CD4-positive, alpha-beta T cell treated with Interleukin-17A for 4 hours (primary cell): ENCODE results near the gene IGSF11.
"Not testable (repeated sequence)": the region's sequence is repeated elsewhere in the genome, so short reads cannot be mapped to it uniquely, and the experiment has no call there.

Source experiments
- DNase-seq: peaks from one replicate; pipeline ENCODE4 v3.0.0-alpha.2; 2020; ENCODE audit warnings: mixed read lengths

The IGSF11 gene

DNA sequence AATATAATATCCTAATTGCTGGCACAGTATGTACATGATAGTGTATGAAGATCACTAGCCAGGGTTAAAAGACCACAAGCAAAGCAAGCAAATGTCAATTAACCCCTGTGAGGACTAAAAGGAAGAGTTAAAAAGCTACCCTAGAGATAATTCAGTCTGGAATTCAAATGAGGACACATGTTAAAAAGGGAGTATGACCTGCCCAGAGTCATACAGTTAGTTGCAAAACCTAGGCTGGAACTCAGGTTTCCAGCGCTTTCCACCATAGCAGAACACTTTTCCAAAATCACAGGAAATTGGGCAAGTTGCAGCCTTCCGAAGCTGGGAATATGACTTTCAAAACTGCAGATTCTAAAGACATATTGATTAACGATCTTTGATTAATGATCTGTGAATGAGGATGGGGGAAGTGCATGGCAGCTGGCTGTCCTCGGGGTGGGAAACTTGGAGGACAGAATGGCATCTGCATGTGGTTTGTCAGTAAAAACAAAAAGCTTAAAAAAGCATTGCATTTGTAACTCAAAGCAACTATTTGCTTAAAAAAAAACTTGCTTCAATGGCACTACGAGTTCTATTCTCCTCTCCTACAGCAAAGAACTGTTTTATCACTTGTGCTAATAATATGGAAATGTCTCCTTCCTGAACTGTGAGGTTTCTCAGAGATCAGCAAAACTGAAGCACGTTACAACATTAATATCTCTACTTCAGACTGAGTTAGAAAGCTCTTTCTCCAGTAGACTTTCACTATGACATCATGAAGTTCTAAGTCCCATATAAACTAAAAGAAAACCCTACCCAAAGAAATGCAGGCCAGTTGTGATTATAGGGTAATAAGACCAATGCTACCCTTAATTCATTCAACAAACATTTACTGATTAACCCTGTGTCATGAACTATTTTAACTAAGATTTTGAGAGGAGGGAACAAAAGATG lies 46.2 kb downstream of the IGSF11 start:
- no peak for DNase-seq

DNA sequence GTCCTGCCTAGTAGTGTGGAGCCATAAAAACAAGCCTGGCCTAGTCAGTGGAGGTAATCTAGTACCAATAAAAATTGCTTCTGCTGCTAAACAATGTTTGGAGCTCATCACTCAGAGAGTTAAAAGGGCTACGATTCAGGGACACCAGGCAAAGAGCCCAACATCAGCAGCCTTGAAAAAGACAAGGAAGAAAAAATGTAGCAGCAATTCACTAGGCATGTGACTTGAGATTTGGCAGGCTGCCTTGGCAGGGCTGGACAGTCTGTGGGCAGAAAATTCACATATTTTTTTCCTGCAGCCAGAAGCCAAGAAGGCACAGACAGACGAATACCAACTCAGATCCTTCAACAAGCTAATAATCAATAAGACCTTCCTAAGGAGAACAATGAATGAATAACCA lies 47.2 kb downstream of the IGSF11 start:
- no peak for DNase-seq

DNA sequence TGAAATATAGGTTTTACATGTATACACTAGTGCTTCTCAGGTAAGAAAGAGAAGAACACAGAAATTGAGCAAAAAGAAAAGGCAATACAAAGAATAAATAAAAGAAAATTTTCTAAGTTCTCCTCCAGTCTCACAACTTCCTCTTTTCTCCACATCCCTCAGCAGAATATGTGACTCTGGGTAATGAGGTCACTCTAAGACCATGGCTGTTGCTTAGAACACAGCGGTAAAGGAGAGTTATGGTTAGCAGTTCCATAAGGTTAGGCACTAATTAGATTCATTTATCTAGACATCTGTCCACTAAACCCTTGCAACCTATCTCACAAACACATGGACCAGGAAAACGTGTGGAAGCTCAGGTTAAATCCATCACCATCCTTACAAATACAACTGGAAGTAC lies 47.9 kb downstream of the IGSF11 start:
- DNase-seq = no peak

DNA sequence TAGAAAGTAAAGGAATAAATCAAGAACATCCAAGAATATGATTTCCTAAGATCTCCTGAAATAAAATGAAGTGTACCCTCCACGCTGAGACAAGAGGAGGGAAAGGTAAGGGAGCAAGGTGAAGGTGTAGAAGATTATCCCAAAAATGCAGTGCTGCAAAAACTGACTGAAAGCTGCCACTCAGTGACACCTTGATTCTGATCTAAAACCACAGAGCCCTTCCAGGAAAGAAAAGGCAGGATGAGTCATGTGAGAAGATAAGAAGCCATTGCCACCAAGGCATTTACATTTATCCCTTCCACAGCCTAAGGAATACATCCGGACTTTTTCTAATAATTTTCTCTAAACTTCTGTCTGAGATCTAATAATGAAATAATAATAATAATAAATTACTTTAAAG lies 49.9 kb downstream of the IGSF11 start:
- DNase-seq = no peak

DNA sequence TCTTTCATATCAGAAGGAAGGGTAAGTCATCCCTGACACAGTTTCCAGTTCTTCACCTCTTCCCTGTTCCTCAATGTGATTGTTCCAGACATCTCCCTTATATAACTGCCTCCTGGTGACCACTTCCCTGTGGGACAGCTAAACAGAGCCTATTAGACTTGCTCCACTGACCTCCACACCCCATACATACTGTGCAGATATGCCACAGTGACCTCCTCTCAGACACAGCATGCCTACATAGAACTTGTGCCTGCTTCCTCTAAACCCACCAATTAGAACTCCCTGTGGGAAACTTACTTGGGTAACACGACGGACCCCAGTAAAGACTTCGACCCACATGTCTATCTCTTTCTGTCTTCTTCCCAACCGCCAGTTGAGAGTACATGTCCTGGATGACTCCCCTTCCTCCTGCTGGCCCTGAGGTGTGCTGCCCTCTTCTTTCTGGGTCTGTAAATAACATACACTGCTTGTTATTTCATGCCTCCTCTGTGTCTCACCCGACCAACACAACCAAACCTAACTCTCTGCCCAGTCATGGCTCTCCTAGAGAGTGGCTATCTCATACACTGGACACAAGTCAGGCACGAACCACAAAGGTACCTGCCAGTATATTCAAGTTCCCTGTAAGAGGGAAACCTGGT lies 53.0 kb downstream of the IGSF11 start:
- DNase-seq = no peak

DNA sequence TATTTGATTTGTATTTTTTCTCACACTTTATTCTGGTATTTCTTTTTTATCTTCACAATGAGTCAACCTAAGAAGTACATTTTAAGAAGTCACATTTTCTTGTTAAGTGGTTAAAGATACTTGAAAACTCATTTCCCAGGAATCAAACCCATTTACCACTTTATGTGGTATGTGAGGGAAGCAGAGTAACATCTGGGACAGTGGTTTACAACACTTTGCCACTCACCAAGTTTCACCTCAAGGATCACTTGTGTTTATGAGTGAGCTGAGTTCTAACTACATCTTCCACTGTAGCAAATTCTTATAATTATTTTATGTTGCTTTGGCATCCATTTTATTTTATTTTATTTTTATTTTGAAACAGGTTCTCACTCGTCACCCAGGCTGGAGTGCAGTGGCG lies 53.8 kb downstream of the IGSF11 start:
- no peak for DNase-seq

DNA sequence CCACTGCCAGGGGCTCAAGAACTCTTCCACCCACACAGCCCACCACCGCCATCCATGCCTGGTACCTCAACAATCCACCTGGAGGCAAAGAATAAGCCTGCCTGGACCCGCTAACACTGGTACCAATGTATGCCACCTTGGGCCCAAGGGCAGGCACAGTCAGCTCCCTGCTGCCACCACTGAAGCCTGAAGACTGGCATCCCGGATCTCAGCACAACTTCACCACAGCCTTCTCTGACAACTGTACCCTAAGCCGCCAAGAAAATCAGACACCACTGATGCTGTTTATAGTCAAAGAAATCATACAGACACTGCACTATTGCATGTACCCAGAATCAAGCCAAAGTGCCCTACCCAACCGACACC lies 56.3 kb downstream of the IGSF11 start:
- DNase-seq = no peak

DNA sequence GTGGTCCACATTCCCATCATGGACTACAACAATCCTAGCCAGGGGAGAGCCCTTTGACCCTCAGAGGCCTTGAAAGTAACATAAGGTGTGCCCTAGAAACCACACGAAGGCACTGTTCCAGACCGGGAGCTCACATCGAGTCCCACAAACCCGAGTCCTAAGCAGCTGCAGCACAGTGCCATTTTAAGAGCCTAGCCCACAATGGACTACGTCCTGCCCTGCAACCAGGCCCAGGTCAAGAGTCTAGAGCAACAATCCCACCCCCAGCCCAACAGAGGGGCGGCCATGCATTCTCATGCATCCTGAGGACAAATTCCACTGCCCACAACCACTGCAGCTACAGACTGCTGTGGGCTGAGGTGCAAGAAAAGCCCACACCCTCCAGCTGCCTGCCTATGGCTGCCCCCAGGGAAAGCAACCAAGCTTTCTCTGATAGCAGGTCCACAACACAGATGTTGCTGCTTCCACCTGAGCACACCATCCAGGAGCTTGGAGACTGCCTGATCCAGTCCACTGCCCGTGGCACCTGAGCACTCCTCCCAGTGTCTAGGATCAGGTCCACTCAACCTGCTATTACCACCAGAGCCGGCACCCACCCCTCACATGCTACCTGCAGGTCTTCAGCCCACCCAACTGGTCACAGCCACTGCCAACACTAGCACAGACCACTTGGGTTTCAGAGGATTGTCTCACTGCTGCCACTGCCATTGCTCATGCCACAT lies 56.8 kb downstream of the IGSF11 start:
- DNase-seq = no peak

DNA sequence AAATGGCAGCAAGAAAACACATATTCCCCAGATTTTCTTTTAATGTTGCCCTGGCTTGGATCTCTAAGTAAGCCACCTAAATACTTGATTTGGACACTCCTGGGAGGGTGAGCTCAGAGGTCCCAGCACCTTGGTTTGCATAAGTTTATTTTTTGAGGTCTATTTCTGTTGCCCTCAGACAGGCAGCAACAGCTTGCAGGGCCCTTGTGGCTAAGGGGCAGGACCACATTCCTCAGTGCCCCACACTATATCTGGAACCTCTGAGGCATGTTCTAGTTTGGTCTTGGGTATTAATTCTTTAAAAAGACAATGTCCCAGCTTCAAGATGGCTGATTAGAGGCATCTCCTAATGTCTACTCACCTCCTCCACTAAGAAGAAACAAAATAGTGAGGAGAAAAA lies 57.5 kb downstream of the IGSF11 start:
- DNase-seq = no peak

DNA sequence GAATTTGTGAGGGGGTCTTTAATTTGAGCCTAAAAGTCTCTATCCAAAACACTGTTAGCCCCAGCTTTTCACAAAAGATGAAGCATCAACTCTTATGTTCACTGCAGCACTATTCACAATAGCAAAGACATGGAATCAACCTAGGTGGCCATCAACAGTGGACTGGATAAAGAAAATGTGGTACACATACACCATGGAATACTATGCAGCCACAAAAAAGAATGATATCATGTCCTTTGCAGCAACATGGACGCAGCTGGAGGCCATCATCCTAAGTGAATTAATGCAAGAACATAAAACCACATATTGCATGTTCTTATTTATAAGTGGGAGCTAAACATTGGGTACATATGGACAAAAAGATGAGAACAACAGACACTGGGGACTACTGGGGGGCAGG lies 59.2 kb downstream of the IGSF11 start:
- DNase-seq = not testable (repeated sequence)

DNA sequence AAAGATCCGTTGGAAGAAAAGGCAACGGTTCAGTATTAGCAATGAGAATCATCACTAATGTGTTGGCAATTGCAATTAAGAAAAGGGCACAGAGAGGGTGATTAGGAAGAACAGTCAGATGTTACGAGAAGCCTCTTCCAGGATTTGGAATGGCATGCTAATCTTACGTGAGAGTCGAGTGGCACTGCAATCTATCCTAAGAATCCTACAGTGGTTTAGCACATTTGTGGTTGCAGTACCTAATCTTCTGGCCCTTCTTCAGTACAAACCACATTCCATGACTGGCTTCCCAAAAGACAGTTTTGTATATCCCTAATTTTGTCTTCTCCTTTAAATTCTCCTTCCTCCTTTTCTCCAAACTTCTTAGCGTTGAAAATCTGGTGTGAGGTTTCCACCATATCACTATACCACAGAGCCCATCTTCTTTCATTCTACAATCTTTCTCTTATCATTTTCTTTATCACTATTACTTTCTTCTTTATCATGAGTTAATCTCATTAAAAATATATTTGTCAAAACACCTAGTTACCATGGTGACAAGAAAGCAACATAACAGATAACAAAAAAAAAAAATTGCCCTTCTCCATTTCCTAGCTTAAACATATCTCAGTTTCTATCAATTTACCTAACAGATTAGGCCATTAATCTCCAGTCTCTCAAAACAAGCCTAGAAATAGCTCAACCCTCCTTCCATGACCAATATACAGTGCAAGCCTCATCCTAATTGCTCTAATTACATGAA lies 60.1 kb downstream of the IGSF11 start:
- DNase-seq = no peak

DNA sequence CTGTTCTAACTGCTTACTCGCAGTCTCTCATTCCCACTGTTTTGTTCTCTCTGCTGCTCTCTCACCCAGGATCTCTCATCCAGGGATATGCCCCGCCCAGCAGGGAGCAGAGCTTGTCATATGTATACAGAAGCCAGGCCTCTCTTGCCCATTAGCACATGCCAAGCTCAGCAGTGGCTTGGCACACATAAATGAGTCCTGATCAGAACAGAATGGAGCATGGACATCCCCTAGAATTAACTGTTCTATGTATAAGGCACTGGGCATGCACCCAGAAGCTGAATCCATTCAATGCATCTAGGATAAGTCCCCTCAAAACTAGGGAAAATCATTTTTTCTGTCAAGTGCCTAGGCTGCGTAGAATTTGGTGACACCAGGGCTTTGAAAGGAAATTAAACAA lies 61.6 kb downstream of the IGSF11 start:
- DNase-seq = no peak

DNA sequence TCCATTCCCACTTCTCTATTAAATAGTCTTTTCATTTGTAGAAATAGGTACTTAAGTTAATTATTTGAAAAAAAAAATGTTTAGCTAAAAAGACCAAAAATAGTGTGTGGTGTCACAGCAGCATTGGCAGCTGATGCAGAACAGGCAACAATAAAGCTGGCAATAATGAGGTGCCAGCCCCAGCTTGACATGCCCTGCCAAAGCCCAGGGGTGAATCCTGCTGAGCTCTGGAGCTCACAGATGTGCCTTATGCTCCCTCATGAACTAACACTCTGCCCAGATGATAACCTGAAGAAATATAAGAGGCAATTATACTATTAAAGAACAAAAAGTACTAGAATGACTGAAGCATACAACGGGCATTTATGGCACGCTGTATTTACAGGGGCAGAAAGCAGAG lies 63.8 kb downstream of the IGSF11 start:
- no peak for DNase-seq

DNA sequence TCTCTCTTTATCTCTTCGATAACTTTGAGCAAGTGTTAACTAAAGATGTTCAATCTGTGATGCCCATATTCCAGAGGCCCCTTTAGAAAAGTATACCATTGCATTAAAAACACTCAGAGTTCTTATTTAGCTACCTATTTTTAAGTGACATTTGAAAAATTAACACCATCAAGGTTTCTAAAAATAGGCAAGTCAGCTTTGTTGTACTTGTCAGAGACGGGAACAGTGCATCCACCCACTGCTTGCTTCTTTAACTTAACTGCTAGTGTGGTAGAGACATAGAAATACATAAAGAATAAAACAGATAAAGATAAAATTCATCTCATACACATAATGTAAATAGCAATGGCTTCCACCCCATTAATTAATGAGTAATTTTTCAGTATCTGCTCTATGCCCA lies 66.0 kb downstream of the IGSF11 start:
- DNase-seq = no peak

DNA sequence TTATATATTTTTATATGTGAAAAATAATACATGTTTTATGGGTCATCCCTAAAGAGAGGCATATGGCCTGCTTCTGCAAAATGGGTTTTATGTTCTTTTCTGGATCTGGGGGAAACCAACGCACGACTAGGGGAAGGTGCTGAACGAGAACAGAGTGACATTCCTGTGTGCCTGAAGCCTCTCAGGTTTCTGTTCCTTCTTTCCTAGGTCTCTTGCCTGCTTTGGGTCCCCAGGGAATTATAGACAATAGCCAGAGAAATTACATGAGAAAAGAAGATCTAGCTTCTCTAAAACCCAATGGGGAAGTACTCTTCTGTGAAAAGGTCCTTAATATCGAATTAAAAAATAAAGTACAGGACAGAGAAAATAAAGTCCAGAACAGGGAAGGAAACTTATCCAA lies 66.5 kb downstream of the IGSF11 start:
- no peak for DNase-seq

DNA sequence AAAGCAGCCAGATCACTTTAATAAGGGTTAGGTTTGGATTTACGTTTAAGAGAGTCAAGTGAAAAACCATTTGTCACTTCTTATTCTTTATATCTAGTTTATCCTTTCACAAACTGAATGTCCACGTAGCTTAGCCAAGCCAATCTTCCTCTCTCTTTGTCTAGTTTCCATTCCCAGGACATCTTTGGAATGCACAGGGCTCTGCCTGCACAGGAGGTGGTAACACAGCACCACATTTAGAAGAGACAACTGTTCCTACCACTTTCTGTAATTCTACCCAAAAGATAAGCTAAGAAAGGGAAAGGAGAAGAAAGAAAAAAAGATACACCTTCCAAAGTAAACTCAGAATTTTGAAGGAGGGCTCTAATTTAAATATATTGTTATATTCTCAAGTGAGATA lies 67.9 kb downstream of the IGSF11 start:
- DNase-seq = no peak

DNA sequence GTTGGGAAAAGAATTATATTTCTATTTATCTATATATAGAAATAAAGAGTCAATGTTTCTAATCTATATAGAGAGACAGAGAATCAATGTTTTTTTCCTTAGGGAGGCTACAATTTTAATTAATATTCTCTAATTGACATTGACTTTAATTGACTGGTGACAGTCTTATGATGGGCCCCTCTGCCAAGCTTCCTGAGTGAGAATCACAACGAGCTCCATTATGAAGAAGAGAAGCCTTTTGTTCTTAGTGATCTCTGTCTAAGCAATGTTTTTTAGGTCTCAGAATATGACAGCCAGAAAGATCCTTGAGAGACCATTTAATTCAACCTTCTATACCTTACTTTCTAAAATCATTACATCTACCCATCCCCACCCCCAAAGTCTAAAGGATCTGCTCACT lies 70.9 kb downstream of the IGSF11 start:
- DNase-seq = no peak

DNA sequence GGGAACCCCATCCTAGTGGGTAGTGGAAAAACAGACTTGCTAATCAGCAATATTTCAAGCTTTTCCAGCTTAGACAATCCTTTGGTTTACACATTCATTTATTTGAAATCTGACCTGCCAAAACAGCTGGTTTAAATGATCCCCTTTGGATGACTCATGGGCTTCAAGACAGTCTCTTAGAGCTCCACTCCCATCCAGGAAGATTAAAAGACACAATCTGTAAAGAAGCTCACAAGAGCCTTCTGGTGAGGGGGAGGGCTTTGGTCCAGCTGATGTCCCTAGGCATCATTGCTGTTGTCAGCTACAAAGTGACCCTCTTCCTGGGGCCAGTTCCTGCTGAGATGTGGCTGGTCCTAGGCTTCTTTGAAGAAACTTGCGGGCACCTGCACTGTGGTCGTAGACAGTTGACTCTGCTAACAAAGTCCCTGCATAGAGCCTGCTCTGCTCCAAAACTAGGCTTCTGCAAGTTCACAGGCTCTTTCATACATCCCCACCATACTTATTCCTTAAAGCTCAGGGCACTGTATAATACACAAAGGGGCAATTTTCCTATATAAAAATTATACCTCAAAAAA lies 73.7 kb downstream of the IGSF11 start:
- no peak for DNase-seq

DNA sequence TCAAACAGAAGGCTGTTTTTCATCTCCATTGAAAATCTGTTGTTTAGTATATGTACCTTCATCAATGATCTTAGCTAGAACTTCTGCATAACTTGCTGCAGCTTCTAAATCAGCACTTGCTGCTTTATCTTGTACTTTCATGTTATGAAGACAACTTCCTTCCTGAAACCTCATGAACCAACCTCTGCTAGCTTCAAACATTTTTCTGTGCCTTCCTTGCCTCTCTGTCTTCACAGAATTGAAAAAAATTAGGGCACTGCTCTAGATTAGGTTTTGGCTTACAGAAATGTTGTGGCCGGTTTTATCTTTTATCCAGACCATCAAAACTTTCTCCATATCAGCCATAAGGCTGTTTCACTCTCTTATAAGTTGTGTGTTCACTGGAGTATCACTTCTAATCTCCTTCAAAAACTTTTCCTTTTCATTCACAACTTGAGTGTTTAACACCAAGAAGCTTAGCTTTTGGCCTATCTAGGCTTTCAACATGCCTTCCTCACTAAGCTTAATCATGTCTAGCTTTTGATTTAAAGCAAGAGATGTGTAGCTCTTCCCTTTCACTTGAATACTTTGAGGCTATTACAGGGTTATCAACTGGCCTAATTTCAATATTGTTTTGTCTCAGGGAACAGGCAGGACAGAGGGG lies 78.6 kb downstream of the IGSF11 start:
- no peak for DNase-seq

DNA sequence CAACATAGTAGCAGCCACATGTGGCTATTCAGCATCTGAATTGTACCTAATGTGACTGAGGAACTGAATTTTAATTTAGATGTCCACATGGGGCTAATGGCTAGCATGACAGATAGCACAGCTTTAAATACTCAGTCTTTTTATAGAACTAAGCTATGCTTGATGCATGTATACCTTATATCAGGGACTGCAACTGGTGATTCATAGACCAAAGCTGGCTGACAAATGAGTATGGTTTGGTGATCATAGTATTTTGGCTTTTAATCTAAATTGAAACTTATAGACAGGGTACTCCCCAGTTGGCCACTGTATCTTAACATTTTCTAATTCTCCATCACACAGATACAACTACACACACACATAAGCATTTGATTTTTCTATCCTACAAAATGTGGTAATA lies 83.6 kb downstream of the IGSF11 start:
- no peak for DNase-seq

DNA sequence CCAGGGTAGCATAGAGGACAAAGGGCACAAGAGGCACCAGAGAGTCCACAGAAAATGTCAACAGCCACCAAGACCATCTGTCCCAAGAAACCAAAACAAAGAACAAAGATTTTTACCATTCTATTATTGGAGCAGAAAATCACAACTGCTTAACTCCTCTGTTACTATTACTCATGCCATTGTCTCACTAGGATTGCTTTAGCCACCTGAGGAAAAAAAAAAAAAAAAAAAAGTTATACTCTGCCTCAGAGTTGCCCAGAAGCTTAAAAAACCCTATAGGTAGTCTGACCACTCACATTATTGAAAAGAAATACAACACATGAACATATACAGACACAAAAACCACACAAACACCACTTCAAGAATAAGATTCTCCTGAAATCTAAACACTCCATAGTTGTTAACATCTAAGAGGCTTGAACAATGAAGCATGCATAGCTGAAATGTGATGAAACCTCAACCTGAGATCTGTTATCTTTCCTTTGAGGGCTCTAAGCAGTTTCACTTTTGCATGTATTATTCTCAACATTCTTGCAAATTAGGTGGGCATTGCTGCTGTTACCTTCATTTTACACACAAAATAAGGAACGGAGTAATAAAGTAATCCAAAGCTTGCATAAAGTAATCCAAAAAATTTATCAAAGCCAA lies 85.4 kb downstream of the IGSF11 start:
- DNase-seq = no peak

DNA sequence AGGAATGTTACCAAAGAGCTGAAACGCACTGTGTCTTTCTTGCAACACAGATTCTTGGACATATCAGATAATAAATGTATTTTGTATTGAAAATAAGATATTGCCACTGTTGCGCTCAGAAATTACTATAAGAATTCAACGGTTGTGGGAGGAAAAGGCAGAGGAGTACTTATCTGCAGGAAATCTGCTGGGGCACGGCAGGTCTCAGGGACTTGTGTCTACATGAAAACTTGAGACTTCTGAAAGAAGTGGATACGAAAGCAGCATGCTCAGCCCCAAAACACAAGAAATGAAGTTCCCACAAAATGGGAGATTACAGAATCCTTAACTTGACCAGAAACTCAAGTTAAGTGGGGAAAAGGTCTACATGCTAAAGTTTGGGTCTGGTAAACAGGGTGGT lies 86.5 kb downstream of the IGSF11 start:
- DNase-seq = peak; percentile 13
